ENCODE measurements around the gene KCNQ4.

KCNQ4 gene

GRCh38 chr1:40773748-40774265 is 9.8 kb upstream of the KCNQ4 start:
- Histone ChIP-seq H3K9me2 (ENCODE audit: low read depth, low read length) (no peaks in the 10 kb centered on the region), H3K27me3 (ENCODE audit: insufficient read depth, low read length) (no peaks in the 10 kb centered on the region), H3K9me3 (ENCODE audit: low read length) (peaks cover 5% of the 10 kb centered on the region; the same call in 1 of the 2 replicates)

DNA sequence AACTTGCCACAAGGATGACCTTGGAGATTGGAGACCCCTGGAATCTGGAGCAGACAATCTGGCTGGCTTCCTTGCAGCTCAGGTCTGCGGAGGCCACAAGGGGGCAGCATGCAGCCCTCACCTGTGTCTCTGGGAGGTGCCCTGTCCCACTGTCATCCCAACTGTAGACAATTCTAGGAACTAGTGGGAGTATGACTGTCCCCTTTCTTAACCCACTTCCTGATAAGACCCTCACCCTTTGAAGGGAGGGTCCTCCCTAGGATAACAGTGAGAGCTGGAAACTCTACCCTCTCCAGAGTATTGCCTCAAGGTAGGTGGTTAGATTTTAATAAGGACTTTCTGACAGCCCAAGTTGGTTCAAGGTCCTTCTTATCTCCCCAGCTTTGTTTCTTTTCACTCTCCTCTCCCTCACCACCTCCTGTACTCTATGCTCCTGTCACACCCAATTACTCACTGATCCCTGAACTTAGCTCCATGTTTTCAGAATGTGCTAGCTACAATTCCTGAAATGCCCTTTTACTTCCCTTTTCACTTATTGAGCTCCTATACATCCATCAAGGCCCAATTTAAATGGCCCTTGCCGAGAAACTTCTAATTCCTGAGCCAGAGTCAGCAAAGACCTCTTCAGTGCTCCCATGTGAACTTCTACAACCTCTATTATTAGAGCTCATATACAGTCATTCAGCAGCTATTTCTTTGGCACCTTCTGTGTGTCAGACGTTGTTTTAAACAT is 9.2 kb upstream of the KCNQ4 start:
- peaks cover 50% of the 10 kb centered on the region for H3K36me3 ChIP-seq (ENCODE audit: insufficient read depth, low read length)
- H3K4me3 ChIP-seq (ENCODE audit: low read depth, low read length, poor library complexity, severe bottlenecking): no peak overlapping the region
- no peak overlapping the region for H3K4me2 ChIP-seq (ENCODE audit: low read length)
- no peaks in the 10 kb centered on the region for H3K4me1 ChIP-seq (ENCODE audit: insufficient read depth, low read length, severe bottlenecking)
- no peak overlapping the region for H3K27ac ChIP-seq (ENCODE audit: low read depth, low read length, poor library complexity, severe bottlenecking)
- H3K79me2 ChIP-seq (ENCODE audit: insufficient read depth, low read length): no peaks in the 10 kb centered on the region
- H3K27me3 ChIP-seq (ENCODE audit: insufficient read depth, low read length): no peaks in the 10 kb centered on the region
- H3F3A ChIP-seq (ENCODE audit: insufficient read depth, low read length): no peaks in the 10 kb centered on the region
- no peaks in the 10 kb centered on the region for H3K9me2 ChIP-seq (ENCODE audit: low read depth, low read length)
- TF ChIP-seq EZH2 (IDR thresholded peaks at IDR 0.05; ENCODE audit: borderline replicate concordance, low read length): no peak
- TF ChIP-seq CTCF (IDR thresholded peaks at IDR 0.05; ENCODE audit: low read length): peak; percentile 87
- no peak overlapping the region for H2AFZ ChIP-seq (ENCODE audit: low read length)
- peaks cover 5% of the 10 kb centered on the region; the same call in 1 of the 2 replicates for H3K9me3 ChIP-seq (ENCODE audit: low read length)
- H3K9ac ChIP-seq (ENCODE audit: low read length): no peak overlapping the region
- H4K20me1 ChIP-seq (ENCODE audit: insufficient read depth, low read length): no peaks in the 10 kb centered on the region

More at GRCh38 chr1:40773748-40774265, 9.8 kb upstream of the KCNQ4 start:
- Histone ChIP-seq H3K36me3 (ENCODE audit: insufficient read depth, low read length) (peaks cover 56% of the 10 kb centered on the region), H3K27ac (ENCODE audit: low read depth, low read length, poor library complexity, severe bottlenecking) (no peak overlapping the region), H3K4me2 (ENCODE audit: low read length) (no peak overlapping the region), H3K4me1 (ENCODE audit: insufficient read depth, low read length, severe bottlenecking) (no peaks in the 10 kb centered on the region), H3K79me2 (ENCODE audit: insufficient read depth, low read length) (no peaks in the 10 kb centered on the region), H3F3A (ENCODE audit: insufficient read depth, low read length) (no peaks in the 10 kb centered on the region), H3K4me3 (ENCODE audit: low read depth, low read length, poor library complexity, severe bottlenecking) (no peak overlapping the region), H2AFZ (ENCODE audit: low read length) (no peak overlapping the region), H3K9ac (ENCODE audit: low read length) (no peak overlapping the region), H4K20me1 (ENCODE audit: insufficient read depth, low read length) (no peaks in the 10 kb centered on the region)
- TF ChIP-seq CTCF (IDR thresholded peaks at IDR 0.05; ENCODE audit: low read length): no peak
- no peak for TF ChIP-seq EZH2 (IDR thresholded peaks at IDR 0.05; ENCODE audit: borderline replicate concordance, low read length)

- Histone ChIP-seq H3K4me2 (ENCODE audit: low read length) (no peak overlapping the region), H3K9me3 (ENCODE audit: low read length) (peaks cover 5% of the 10 kb centered on the region; the same call in 1 of the 2 replicates), H3K79me2 (ENCODE audit: insufficient read depth, low read length) (no peaks in the 10 kb centered on the region), H3K36me3 (ENCODE audit: insufficient read depth, low read length) (peaks cover 30% of the 10 kb centered on the region), H3K4me1 (ENCODE audit: insufficient read depth, low read length, severe bottlenecking) (no peaks in the 10 kb centered on the region), H3K27me3 (ENCODE audit: insufficient read depth, low read length) (no peaks in the 10 kb centered on the region), H3F3A (ENCODE audit: insufficient read depth, low read length) (no peaks in the 10 kb centered on the region), H3K9me2 (ENCODE audit: low read depth, low read length) (no peaks in the 10 kb centered on the region), H3K9ac (ENCODE audit: low read length) (no peak overlapping the region), H3K4me3 (ENCODE audit: low read depth, low read length, poor library complexity, severe bottlenecking) (no peak overlapping the region), H2AFZ (ENCODE audit: low read length) (no peak overlapping the region), H4K20me1 (ENCODE audit: insufficient read depth, low read length) (no peaks in the 10 kb centered on the region), H3K27ac (ENCODE audit: low read depth, low read length, poor library complexity, severe bottlenecking) (no peak overlapping the region)
- TF ChIP-seq CTCF (IDR thresholded peaks at IDR 0.05; ENCODE audit: low read length) (no peak), EZH2 (IDR thresholded peaks at IDR 0.05; ENCODE audit: borderline replicate concordance, low read length) (no peak)
Measured at GRCh38 chr1:40776236-40777072, 7.1 kb upstream of the KCNQ4 start.
